ENCODE measurements around the gene CFAP221. TPM values are rescaled to one million over a fixed set of nuclear protein-coding genes. Genes with fewer than 3 reads are reported as not detected.
"Not testable (repeated sequence)": the region's sequence is repeated elsewhere in the genome, so short reads cannot be mapped to it uniquely, and the experiment has no call there.

CFAP221 gene
- total RNA-seq, 1 experiment from 2014 or later, result 1.6 TPM

GRCh38 chr2:119574864-119575263 is 30.6 kb downstream of the CFAP221 start:
- no peak for DNase-seq (ENCODE audit: low read depth)
- in situ Hi-C loops (cut with HindIII; ENCODE audit: low pct_unique_long_range_greater_than_20kb, low sequenced_read_pairs), result no loop called here

- in situ Hi-C loops (cut with HindIII; ENCODE audit: low pct_unique_long_range_greater_than_20kb, low sequenced_read_pairs), result no loop called here
- no peak for DNase-seq (ENCODE audit: low read depth)
These were observed 31.2 kb downstream of the CFAP221 start for GRCh38 chr2:119575439-119575838.

- DNase-seq (ENCODE audit: low read depth), result no peak
- in situ Hi-C loops (cut with HindIII; ENCODE audit: low pct_unique_long_range_greater_than_20kb, low sequenced_read_pairs), result no loop called here
These were observed 35.4 kb downstream of the CFAP221 start for GRCh38 chr2:119579424-119580295.

- in situ Hi-C loops (cut with HindIII; ENCODE audit: low pct_unique_long_range_greater_than_20kb, low sequenced_read_pairs), result no loop called here
- DNase-seq (ENCODE audit: low read depth), result no peak
These were observed 36.4 kb downstream of the CFAP221 start for GRCh38 chr2:119580550-119581072.

- no peak for DNase-seq (ENCODE audit: low read depth)
- in situ Hi-C loops (cut with HindIII; ENCODE audit: low pct_unique_long_range_greater_than_20kb, low sequenced_read_pairs), result no loop called here
These were observed 39.0 kb downstream of the CFAP221 start for GRCh38 chr2:119583291-119583690.

- no peak for DNase-seq (ENCODE audit: low read depth)
- in situ Hi-C loops (cut with HindIII; ENCODE audit: low pct_unique_long_range_greater_than_20kb, low sequenced_read_pairs), result no loop called here
These were observed 40.2 kb downstream of the CFAP221 start for GRCh38 chr2:119584469-119584868.

GRCh38 chr2:119586085-119586484 is 41.8 kb downstream of the CFAP221 start:
- in situ Hi-C loops (cut with HindIII; ENCODE audit: low pct_unique_long_range_greater_than_20kb, low sequenced_read_pairs), result no loop called here
- no peak for DNase-seq (ENCODE audit: low read depth)

GRCh38 chr2:119590873-119591272 is 46.6 kb downstream of the CFAP221 start:
- no peak for DNase-seq (ENCODE audit: low read depth)
- in situ Hi-C loops (cut with HindIII; ENCODE audit: low pct_unique_long_range_greater_than_20kb, low sequenced_read_pairs), result no loop called here

GRCh38 chr2:119591523-119591922 is 47.3 kb downstream of the CFAP221 start:
- in situ Hi-C loops (cut with HindIII; ENCODE audit: low pct_unique_long_range_greater_than_20kb, low sequenced_read_pairs), result no loop called here
- DNase-seq (ENCODE audit: low read depth), result no peak

- DNase-seq (ENCODE audit: low read depth), result no peak
- in situ Hi-C loops (cut with HindIII; ENCODE audit: low pct_unique_long_range_greater_than_20kb, low sequenced_read_pairs), result no loop called here
These were observed 48.2 kb downstream of the CFAP221 start for GRCh38 chr2:119592436-119592835.

GRCh38 chr2:119596638-119597037 is 52.4 kb downstream of the CFAP221 start:
- in situ Hi-C loops (cut with HindIII; ENCODE audit: low pct_unique_long_range_greater_than_20kb, low sequenced_read_pairs), result no loop called here
- no peak for DNase-seq (ENCODE audit: low read depth)

- DNase-seq (ENCODE audit: low read depth), result peak; percentile 92
- in situ Hi-C loops (cut with HindIII; ENCODE audit: low pct_unique_long_range_greater_than_20kb, low sequenced_read_pairs), result no loop called here
These were observed 54.5 kb downstream of the CFAP221 start for GRCh38 chr2:119598596-119599263.

- in situ Hi-C loops (cut with HindIII; ENCODE audit: low pct_unique_long_range_greater_than_20kb, low sequenced_read_pairs), result no loop called here
- no peak for DNase-seq (ENCODE audit: low read depth)
These were observed 55.1 kb downstream of the CFAP221 start for GRCh38 chr2:119599384-119599783.

GRCh38 chr2:119605096-119605495 is 60.8 kb downstream of the CFAP221 start:
- no peak for DNase-seq (ENCODE audit: low read depth)
- in situ Hi-C loops (cut with HindIII; ENCODE audit: low pct_unique_long_range_greater_than_20kb, low sequenced_read_pairs), result no loop called here

GRCh38 chr2:119606674-119607073 is 62.4 kb downstream of the CFAP221 start:
- in situ Hi-C loops (cut with HindIII; ENCODE audit: low pct_unique_long_range_greater_than_20kb, low sequenced_read_pairs), result no loop called here
- DNase-seq (ENCODE audit: low read depth), result no peak

GRCh38 chr2:119608553-119608952 is 64.3 kb downstream of the CFAP221 start:
- DNase-seq (ENCODE audit: low read depth), result no peak
- in situ Hi-C loops (cut with HindIII; ENCODE audit: low pct_unique_long_range_greater_than_20kb, low sequenced_read_pairs), result no loop called here

GRCh38 chr2:119609337-119609736 is 65.1 kb downstream of the CFAP221 start:
- no peak for DNase-seq (ENCODE audit: low read depth)

GRCh38 chr2:119614140-119614539 is 69.9 kb downstream of the CFAP221 start:
- in situ Hi-C loops (cut with HindIII; ENCODE audit: low pct_unique_long_range_greater_than_20kb, low sequenced_read_pairs); DNase-seq (ENCODE audit: low read depth): not testable (repeated sequence)

More at GRCh38 chr2:119609337-119609736, 65.1 kb downstream of the CFAP221 start:
- in situ Hi-C loops (cut with HindIII; ENCODE audit: low pct_unique_long_range_greater_than_20kb, low sequenced_read_pairs), result no loop called here

GRCh38 chr2:119616421-119616820 is 72.2 kb downstream of the CFAP221 start:
- in situ Hi-C loops (cut with HindIII; ENCODE audit: low pct_unique_long_range_greater_than_20kb, low sequenced_read_pairs), result no loop called here
- DNase-seq (ENCODE audit: low read depth), result no peak

Measured in Caki2 (cell line).